SIG-M5 treated with dmso at 0.1 percent for 504 hours (cell line): ENCODE results near the gene GARNL3.

Source experiments
- DNase-seq: peaks from one replicate; lab custom pipeline; 2025; ENCODE audit not compliant: unreplicated experiment; lab: John Stamatoyannopoulos, UW

Gene GARNL3

GRCh38 chr9:127426756-127427155 is 162.2 kb downstream of the GARNL3 start:
- no peak for DNase-seq

DNA sequence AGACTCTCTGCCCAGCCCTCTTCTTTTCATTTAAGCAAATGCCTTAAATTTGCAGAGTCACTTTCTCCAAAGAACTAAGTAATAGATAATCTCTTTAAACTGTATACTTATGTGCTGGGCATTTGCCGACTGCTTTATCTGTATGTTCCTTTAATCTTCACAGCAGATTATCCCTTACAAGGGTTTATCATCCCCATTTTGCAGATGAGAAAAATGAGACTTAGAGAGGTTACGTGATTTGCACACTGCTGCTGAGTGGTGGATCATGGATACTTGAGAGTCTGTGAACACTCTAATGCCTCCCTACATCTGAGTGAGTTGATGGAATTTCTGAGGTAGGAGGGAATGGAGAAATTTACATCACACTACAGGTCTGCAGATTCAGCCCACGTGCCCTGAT is 163.8 kb downstream of the GARNL3 start:
- DNase-seq = no peak

DNA sequence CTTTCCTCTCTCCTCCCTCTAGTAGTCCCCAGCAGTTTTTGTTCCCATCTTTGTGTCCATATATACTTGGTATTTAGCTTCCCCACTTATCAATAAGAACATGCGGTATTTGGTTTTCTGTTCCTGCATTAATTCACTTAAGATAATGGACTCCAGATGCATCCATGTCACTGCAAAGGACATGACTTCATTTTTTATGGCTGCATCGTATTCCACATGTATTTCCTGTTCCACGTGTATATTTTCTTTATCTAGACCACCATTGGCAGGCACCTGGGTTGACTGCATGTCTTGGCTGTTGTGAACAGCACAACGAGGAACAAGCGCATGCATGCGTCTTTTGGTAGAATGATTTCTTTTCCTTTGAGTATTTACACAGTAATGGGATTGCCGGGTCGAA is 165.8 kb downstream of the GARNL3 start:
- no peak for DNase-seq

- no peak for DNase-seq
These were observed 173.1 kb downstream of the GARNL3 start for GRCh38 chr9:127437497-127438264.

GRCh38 chr9:127438394-127438793 is 173.8 kb downstream of the GARNL3 start:
- DNase-seq = no peak
